HFFc6 (cell line): Measurements from ENCODE around the gene GRHL3. TPM values are rescaled to one million over a fixed set of nuclear protein-coding genes. Genes with fewer than 3 reads are reported as not detected.

ENCODE experiments used
- DNase-seq: peaks from one replicate; pipeline ENCODE4 v3.0.0-alpha.2; 2018
- H3K27ac Mint-ChIP-seq: 2 replicates; pipeline ENCODE4 v1.8.0; 2020; ENCODE audit warnings: mild to moderate bottlenecking, mixed read lengths
- H3K27me3 Mint-ChIP-seq: 2 replicates; pipeline ENCODE4 v1.8.0; 2021; ENCODE audit warnings: mild to moderate bottlenecking, moderate library complexity, mixed read lengths; ENCODE audit not compliant: insufficient read depth
- H3K36me3 Mint-ChIP-seq: 2 replicates; pipeline ENCODE4 v1.8.0; 2021; ENCODE audit warnings: low read depth, mixed read lengths
- H3K4me1 Mint-ChIP-seq: 2 replicates; pipeline ENCODE4 v1.8.0; 2020; ENCODE audit warnings: low read depth, mixed read lengths
- H3K4me3 Mint-ChIP-seq: 2 replicates; pipeline ENCODE4 v1.8.0; 2020; ENCODE audit warnings: mild to moderate bottlenecking, moderate library complexity, mixed read lengths
- H3K9me3 Mint-ChIP-seq: 2 replicates; pipeline ENCODE4 v1.8.0; 2020; ENCODE audit warnings: mild to moderate bottlenecking, mixed read lengths
- total RNA-seq, 6 experiments: library from RNA; stranded (reverse); fragmentation: NEBNext Ultra II Directional; extraction: Animal tissue kit (Norgen Biotek cat#: 25700); gene quantifications; 2 replicates in 1 of 6; 3 replicates in 5 of 6; pipeline ENCODE4 v1.2.3, GENCODE V29; 2021
- TF ChIP-seq, protein P1 (sequence below): fragments of 200-600 bp; sonication (generic); IDR thresholded peaks from 2 replicates; pipeline ENCODE4 v1.5.0; 2021; ENCODE audit warnings: antibody characterized with exemption, mild to moderate bottlenecking

The GRHL3 gene
- total RNA-seq, 6 experiments from 2014 or later: not detected

DNA sequence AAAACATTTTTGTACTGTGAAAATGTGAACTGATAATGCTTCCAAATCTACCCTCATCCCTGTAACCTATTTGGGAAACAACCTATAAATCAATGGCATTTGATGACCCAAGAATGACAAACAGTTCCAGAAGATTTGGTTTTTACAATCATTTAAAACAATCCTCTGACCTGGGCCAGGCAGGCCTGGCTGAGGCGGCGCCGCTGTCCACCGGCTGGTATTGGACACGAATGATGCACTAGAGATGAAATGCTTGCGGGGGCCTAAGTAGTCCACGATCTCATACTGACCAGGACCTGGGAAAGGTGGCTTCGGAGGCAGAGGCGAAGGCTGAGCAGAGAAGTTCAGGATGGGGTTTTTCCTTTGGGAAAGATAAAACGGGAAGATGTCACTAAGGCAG lies 41.5 kb downstream of the GRHL3 start:
- Mint-ChIP-seq H3K9me3 (no peaks in the 10 kb centered on the region), H3K4me3 (no peak overlapping the region), H3K4me1 (peaks cover 35% of the 10 kb centered on the region), H3K27me3 (peaks cover 11% of the 10 kb centered on the region), H3K27ac (no peak overlapping the region), H3K36me3 (peaks cover 23% of the 10 kb centered on the region)
- no peak for DNase-seq
- TF ChIP-seq, protein P1, sequence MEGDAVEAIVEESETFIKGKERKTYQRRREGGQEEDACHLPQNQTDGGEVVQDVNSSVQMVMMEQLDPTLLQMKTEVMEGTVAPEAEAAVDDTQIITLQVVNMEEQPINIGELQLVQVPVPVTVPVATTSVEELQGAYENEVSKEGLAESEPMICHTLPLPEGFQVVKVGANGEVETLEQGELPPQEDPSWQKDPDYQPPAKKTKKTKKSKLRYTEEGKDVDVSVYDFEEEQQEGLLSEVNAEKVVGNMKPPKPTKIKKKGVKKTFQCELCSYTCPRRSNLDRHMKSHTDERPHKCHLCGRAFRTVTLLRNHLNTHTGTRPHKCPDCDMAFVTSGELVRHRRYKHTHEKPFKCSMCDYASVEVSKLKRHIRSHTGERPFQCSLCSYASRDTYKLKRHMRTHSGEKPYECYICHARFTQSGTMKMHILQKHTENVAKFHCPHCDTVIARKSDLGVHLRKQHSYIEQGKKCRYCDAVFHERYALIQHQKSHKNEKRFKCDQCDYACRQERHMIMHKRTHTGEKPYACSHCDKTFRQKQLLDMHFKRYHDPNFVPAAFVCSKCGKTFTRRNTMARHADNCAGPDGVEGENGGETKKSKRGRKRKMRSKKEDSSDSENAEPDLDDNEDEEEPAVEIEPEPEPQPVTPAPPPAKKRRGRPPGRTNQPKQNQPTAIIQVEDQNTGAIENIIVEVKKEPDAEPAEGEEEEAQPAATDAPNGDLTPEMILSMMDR: no peak

DNA sequence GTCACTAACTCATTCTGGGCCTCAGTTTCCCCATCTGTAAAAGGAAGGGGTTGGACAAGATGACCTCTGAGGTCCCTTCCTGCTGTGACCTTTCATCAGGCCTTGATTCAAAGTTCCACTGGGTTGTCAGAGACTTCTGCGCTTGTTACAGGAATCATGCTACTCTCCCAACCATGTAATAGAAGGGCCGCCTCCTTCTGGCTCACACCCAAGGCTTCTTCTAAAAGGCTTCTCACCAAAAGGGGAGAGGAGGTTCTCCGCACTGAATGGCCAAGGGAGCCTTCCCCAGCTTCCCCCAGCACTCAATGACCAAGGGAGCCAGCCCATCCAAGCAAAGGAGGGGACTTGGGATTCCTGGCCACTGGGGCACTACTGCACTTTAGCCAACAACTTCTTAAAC lies 42.7 kb downstream of the GRHL3 start:
- TF ChIP-seq, protein P1: no peak
- no peak for DNase-seq
- Mint-ChIP-seq H3K27ac (no peak overlapping the region), H3K9me3 (no peaks in the 10 kb centered on the region), H3K36me3 (peaks cover 32% of the 10 kb centered on the region), H3K4me3 (no peak overlapping the region), H3K4me1 (peaks cover 46% of the 10 kb centered on the region), H3K27me3 (peaks cover 11% of the 10 kb centered on the region)

DNA sequence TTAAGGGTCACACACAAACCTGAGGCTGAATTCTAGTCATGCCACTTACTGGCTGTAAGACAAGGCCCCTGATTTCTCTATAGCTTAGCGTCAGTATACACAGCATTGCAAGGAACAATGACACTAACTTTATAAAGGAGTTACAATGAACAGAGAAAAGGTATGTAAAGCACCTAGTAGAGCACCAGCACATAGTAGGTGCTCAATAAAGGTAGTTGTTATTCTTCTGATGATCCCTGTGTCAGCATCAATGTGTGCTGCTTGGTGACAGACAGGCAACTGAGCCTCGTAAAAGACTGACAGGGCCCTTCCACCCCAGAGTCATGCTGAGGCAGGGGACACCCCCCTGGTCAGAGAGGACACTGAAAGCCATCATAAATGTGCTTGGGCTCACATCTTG lies 43.2 kb downstream of the GRHL3 start:
- H3K27me3 Mint-ChIP-seq: peaks cover 11% of the 10 kb centered on the region
- H3K27ac Mint-ChIP-seq: no peak overlapping the region; the same call in 1 of the 2 replicates
- no peak overlapping the region for H3K4me3 Mint-ChIP-seq
- H3K36me3 Mint-ChIP-seq: peaks cover 32% of the 10 kb centered on the region
- peaks cover 46% of the 10 kb centered on the region for H3K4me1 Mint-ChIP-seq
- H3K9me3 Mint-ChIP-seq: no peaks in the 10 kb centered on the region
- TF ChIP-seq, protein P1: no peak
- DNase-seq: no peak

DNA sequence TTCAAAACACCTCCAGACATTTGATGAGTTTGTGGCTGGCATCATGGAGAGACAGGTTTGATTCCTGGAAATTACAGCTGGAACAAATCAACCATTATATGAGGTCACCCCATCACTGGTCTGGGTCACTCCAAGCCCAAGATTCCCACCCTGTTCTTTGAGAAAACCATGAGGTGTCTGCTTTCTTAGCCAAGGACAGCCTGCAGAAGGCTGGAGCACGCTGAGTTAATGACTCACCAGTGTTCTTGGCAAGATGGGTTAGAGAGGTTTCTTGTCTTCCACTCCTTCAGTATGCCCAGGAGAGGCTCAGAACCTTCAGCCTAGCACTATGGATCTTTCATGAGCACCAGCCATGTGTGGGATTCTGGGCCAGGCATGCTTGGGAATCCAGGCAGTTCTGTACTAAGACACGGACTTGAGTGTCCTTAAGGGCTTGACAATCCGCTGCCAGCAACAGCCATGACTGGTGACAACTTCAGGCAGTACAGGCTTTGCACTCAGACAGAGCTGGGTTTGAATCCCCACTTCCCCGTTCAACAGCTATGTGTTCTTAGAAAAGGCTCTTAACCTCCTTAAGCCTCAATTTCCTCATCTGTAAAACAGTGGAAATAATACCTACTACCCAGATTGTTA lies 43.9 kb downstream of the GRHL3 start:
- H3K4me1 Mint-ChIP-seq: peaks cover 46% of the 10 kb centered on the region

DNA sequence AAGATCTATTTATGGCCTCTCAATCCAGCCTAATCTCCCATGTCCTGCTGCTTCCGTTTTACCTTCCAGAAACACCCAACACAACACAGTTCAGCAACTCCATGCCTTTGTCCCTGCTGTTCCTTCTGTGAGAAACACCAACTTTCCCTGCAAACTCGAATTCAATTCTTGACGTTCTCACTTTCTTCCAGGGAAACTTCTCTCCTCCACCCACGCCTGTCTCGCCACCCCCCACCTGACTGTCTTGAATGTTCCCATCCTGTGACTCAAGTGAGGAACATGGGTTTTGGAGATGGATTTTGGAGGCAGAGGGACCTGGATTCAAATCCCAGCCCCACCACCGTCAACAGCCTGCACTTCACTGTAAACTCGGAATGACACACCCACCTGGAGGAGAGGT lies 44.8 kb downstream of the GRHL3 start:
- H3K4me1 Mint-ChIP-seq: peaks cover 46% of the 10 kb centered on the region
- peaks cover 28% of the 10 kb centered on the region for H3K36me3 Mint-ChIP-seq
- DNase-seq: no peak
- H3K27ac Mint-ChIP-seq: no peak overlapping the region
- peaks cover 11% of the 10 kb centered on the region for H3K27me3 Mint-ChIP-seq
- no peaks in the 10 kb centered on the region for H3K9me3 Mint-ChIP-seq
- no peak overlapping the region for H3K4me3 Mint-ChIP-seq
- TF ChIP-seq, protein P1: no peak

More for the DNA sequence above, 43.9 kb downstream of the GRHL3 start:
- H3K36me3 Mint-ChIP-seq: peaks cover 28% of the 10 kb centered on the region
- H3K27me3 Mint-ChIP-seq: peaks cover 11% of the 10 kb centered on the region
- H3K4me3 Mint-ChIP-seq: no peak overlapping the region
- TF ChIP-seq, protein P1: no peak
- peak; percentile 86 for DNase-seq
- peak overlapping the region; percentile 47; the same call in 1 of the 2 replicates for H3K27ac Mint-ChIP-seq
- no peaks in the 10 kb centered on the region for H3K9me3 Mint-ChIP-seq
